GM13977 (cell line): ENCODE data around the gene ACBD6.

Experiments
- DNase-seq: peaks from one replicate; pipeline ENCODE4 v3.0.0; 2012; ENCODE audit warnings: low spot score
- CTCF ChIP-seq: IDR thresholded peaks from 2 replicates; pipeline ENCODE4 v1.5.1; 2012; ENCODE audit warnings: mild to moderate bottlenecking, control low read depth; ENCODE audit not compliant: insufficient read depth; ENCODE audit errors: extremely low read depth, missing control alignments
- in situ Hi-C: fragments of 300-500 bp; cut with MboI; formaldehyde crosslinking; loops from one replicate; pipeline ENCODE4 v1.12.0; 2022; ENCODE audit warnings: low sequenced_read_pairs, low pct_unique_long_range_greater_than_20kb, mixed read lengths, inconsistent platforms; ENCODE audit not compliant: unreplicated experiment

ACBD6 gene

GRCh38 chr1:180244840-180245239, 257.5 kb downstream of the ACBD6 start:
- TF ChIP-seq CTCF: no peak
- in situ Hi-C loops: no loop called here
- DNase-seq: no peak

GRCh38 chr1:180243517-180244221, 258.7 kb downstream of the ACBD6 start:
- in situ Hi-C loops: no loop called here
- DNase-seq: no peak
- TF ChIP-seq CTCF: no peak

GRCh38 chr1:180241716-180242544, 260.4 kb downstream of the ACBD6 start:
- in situ Hi-C loops: no loop called here
- no peak for DNase-seq
- TF ChIP-seq CTCF: no peak

GRCh38 chr1:180239145-180240096, 263.0 kb downstream of the ACBD6 start:
- no peak for DNase-seq
- in situ Hi-C loops: no loop called here
- no peak for TF ChIP-seq CTCF

GRCh38 chr1:180238675-180239074, 263.7 kb downstream of the ACBD6 start:
- DNase-seq: no peak
- TF ChIP-seq CTCF: no peak
- in situ Hi-C loops: no loop called here
